HFFc6 (cell line): ENCODE measurements around the gene TRPM4. TPM values are rescaled to one million over a fixed set of nuclear protein-coding genes. Genes with fewer than 3 reads are reported as not detected.
"Not testable (repeated sequence)": the region's sequence is repeated elsewhere in the genome, so short reads cannot be mapped to it uniquely, and the experiment has no call there.

ENCODE experiments used
- DNase-seq: peaks from one replicate; pipeline ENCODE4 v3.0.0-alpha.2; 2018
- H3K27ac Mint-ChIP-seq: 2 replicates; pipeline ENCODE4 v1.8.0; 2020; ENCODE audit warnings: mild to moderate bottlenecking, mixed read lengths
- H3K27me3 Mint-ChIP-seq: 2 replicates; pipeline ENCODE4 v1.8.0; 2021; ENCODE audit warnings: mild to moderate bottlenecking, moderate library complexity, mixed read lengths; ENCODE audit not compliant: insufficient read depth
- H3K36me3 Mint-ChIP-seq: 2 replicates; pipeline ENCODE4 v1.8.0; 2021; ENCODE audit warnings: low read depth, mixed read lengths
- H3K4me1 Mint-ChIP-seq: 2 replicates; pipeline ENCODE4 v1.8.0; 2020; ENCODE audit warnings: low read depth, mixed read lengths
- H3K4me3 Mint-ChIP-seq: 2 replicates; pipeline ENCODE4 v1.8.0; 2020; ENCODE audit warnings: mild to moderate bottlenecking, moderate library complexity, mixed read lengths
- H3K9me3 Mint-ChIP-seq: 2 replicates; pipeline ENCODE4 v1.8.0; 2020; ENCODE audit warnings: mild to moderate bottlenecking, mixed read lengths
- total RNA-seq, 6 experiments: library from RNA; stranded (reverse); fragmentation: NEBNext Ultra II Directional; extraction: Animal tissue kit (Norgen Biotek cat#: 25700); gene quantifications; 2 replicates in 1 of 6; 3 replicates in 5 of 6; pipeline ENCODE4 v1.2.3, GENCODE V29; 2021
- TF ChIP-seq, protein P1 (sequence below): fragments of 200-600 bp; sonication (generic); IDR thresholded peaks from 2 replicates; pipeline ENCODE4 v1.5.0; 2021; ENCODE audit warnings: antibody characterized with exemption, mild to moderate bottlenecking

Gene TRPM4
- total RNA-seq, 6 experiments from 2014 or later = 25.5 to 32.5 (median 30.5) TPM

DNA sequence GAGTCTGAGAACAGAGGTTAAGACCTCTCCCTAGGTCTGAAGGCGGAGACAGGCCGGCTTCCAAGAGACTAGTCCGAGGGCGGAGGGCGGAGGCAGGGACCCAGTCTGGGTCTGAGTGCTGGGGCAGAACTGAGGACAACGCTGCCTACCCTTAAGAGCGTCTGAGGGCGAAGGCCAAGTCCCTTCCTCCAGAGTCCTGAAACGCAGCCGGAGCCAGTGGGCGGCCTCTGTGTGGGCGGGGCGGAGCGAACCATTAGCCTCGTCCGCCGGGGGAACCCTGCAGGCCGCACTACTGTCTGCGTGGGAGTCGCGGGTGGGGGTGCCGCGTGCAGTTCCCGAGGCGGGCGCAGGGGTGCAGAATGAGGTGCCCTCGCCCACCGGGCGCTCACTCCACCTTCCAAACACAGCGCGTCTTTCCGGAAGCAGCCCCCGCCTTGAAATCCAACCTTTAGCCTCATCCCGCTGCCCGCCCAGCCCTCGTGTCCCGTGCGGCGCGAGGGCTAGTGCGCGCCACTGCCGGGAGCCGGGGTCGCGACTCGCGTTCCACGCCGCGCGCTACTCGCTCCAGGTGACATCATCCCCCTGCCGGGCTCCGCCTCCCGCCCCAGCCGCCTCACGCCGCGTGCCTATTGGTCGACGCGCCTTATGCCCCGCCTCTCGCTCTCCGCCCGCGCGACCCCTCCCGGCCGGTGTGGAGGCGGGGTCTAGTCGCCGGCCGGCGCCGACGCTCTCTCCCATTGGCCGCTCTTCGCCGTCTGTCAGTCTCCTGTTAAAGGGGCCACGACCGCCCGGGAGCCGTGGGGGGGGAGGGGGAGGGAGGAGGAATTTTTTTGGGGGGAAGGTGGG, 38.8 kb upstream of the TRPM4 start, which contains the start of gene C19orf73:
TSS of gene C19orf73 (minus strand) at position 579 of the 846 bp plus-strand sequence. CDS start at position 458, 121 bp downstream.
- DNase-seq = peak; percentile 92
- Mint-ChIP-seq H3K4me3 (peak within 1 kb of the TSS; percentile 89), H3K9me3 (no peaks in the 10 kb centered on the region), H3K36me3 (0 out of 2 replicates have a peak, but pooled peaks cover 3% of the 10 kb centered on the region), H3K27me3 (peaks cover 15% of the 10 kb centered on the region), H3K4me1 (peaks cover 23% of the 10 kb centered on the region), H3K27ac (peak within 1 kb of the TSS; percentile 77)
- TF ChIP-seq, protein P1, sequence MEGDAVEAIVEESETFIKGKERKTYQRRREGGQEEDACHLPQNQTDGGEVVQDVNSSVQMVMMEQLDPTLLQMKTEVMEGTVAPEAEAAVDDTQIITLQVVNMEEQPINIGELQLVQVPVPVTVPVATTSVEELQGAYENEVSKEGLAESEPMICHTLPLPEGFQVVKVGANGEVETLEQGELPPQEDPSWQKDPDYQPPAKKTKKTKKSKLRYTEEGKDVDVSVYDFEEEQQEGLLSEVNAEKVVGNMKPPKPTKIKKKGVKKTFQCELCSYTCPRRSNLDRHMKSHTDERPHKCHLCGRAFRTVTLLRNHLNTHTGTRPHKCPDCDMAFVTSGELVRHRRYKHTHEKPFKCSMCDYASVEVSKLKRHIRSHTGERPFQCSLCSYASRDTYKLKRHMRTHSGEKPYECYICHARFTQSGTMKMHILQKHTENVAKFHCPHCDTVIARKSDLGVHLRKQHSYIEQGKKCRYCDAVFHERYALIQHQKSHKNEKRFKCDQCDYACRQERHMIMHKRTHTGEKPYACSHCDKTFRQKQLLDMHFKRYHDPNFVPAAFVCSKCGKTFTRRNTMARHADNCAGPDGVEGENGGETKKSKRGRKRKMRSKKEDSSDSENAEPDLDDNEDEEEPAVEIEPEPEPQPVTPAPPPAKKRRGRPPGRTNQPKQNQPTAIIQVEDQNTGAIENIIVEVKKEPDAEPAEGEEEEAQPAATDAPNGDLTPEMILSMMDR = peak; percentile 46

- TF ChIP-seq, protein P1 = no peak
- peaks cover 20% of the 10 kb centered on the region for H3K4me1 Mint-ChIP-seq
Observed at GRCh38 chr19:49119411-49120324, 37.9 kb upstream of the TRPM4 start, which contains the start of gene PPFIA3. Gene PPFIA3 (plus strand): TSS chr19:49119544. CDS start chr19:49127874, 8,330 bp downstream.

GRCh38 chr19:49120325-49120683, 37.3 kb upstream of the TRPM4 start:
- DNase-seq = no peak
- Mint-ChIP-seq H3K4me1 (peaks cover 16% of the 10 kb centered on the region), H3K27ac (no peak overlapping the region), H3K4me3 (peak overlapping the region; percentile 3; the same call in 1 of the 2 replicates), H3K27me3 (peaks cover 15% of the 10 kb centered on the region), H3K9me3 (no peaks in the 10 kb centered on the region), H3K36me3 (0 out of 2 replicates have a peak, but pooled peaks cover 3% of the 10 kb centered on the region)
- TF ChIP-seq, protein P1 = no peak

More at GRCh38 chr19:49119411-49120324, 37.9 kb upstream of the TRPM4 start, which contains the start of gene PPFIA3:
- peak within 1 kb of the TSS; percentile 77 for H3K27ac Mint-ChIP-seq
- H3K27me3 Mint-ChIP-seq = peaks cover 15% of the 10 kb centered on the region
- peak within 1 kb of the TSS; percentile 89 for H3K4me3 Mint-ChIP-seq
- 0 out of 2 replicates have a peak, but pooled peaks cover 3% of the 10 kb centered on the region for H3K36me3 Mint-ChIP-seq
- H3K9me3 Mint-ChIP-seq = no peaks in the 10 kb centered on the region
- DNase-seq = peak; percentile 54

DNA sequence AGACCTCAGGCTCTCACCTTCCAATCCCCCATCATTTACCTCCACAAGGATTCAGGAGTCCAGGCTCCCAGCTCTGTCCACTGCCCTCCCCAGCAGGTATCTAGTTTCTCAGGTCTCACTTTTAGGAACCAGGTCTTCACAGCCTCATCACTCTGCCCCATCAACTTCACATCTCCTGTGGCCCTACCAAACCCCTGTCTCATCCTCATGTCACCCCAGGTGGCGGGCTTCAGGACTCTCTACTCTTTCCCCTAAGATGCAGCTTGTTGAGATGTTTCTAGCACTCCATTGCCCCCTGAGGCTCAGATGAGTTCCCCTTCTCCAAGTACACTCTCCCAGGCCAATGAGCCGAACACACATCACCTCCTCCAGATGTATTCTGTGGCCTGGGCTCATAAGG, 36.7 kb upstream of the TRPM4 start:
- H3K9me3 Mint-ChIP-seq = no peaks in the 10 kb centered on the region
- TF ChIP-seq, protein P1 = no peak
- H3K4me3 Mint-ChIP-seq = peak overlapping the region; percentile 3
- no peak overlapping the region for H3K27ac Mint-ChIP-seq
- H3K36me3 Mint-ChIP-seq = 0 out of 2 replicates have a peak, but pooled peaks cover 3% of the 10 kb centered on the region
- no peak for DNase-seq
- H3K4me1 Mint-ChIP-seq = peaks cover 14% of the 10 kb centered on the region
- peaks cover 18% of the 10 kb centered on the region for H3K27me3 Mint-ChIP-seq

DNA sequence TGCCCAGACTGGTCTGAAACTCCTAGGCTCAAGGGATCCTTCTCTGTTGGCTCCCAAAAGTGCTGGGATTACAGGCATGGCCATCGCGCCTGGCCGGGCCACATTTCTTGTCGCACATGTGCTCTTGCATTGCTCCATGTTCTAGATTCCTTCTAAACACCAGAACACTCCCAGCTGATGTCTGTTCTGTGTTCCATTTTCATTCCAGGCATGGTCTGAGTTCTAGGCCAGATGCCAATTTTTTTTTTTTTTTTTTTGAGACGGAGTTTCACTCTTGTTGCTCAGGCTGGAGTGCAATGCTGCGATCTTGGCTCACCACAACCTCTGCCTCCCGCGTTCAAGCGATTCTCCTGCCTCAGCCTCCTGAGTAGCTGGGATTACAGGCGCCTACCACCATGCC, 35.8 kb upstream of the TRPM4 start:
- not testable (repeated sequence) for DNase-seq, H3K4me3 Mint-ChIP-seq, H3K36me3 Mint-ChIP-seq, H3K9me3 Mint-ChIP-seq, H3K27ac Mint-ChIP-seq
- H3K4me1 Mint-ChIP-seq = peaks cover 14% of the 10 kb centered on the region
- peaks cover 18% of the 10 kb centered on the region for H3K27me3 Mint-ChIP-seq

- H3K27ac Mint-ChIP-seq, H3K4me1 Mint-ChIP-seq, H3K9me3 Mint-ChIP-seq, DNase-seq, H3K36me3 Mint-ChIP-seq, H3K4me3 Mint-ChIP-seq: not testable (repeated sequence)
- peaks cover 16% of the 10 kb centered on the region for H3K27me3 Mint-ChIP-seq
Observed at GRCh38 chr19:49123285-49123684, 34.3 kb upstream of the TRPM4 start.
